Uterus (tissue), 4 donors: ENCODE measurements around the gene ANAPC7. TPM values are rescaled to one million over a fixed set of nuclear protein-coding genes. Genes with fewer than 3 reads are reported as not detected.
"Not testable (repeated sequence)": the region's sequence is repeated elsewhere in the genome, so short reads cannot be mapped to it uniquely, and the experiment has no call there.

Experiments
- DNase-seq, 2 donors: peaks; one replicate each; pipeline ENCODE4 v3.0.0-alpha.2; 2019 to 2020
- H3K27ac ChIP-seq, 2 donors: fragments of 200-600 bp; sonication (generic); 1 replicate in 1 of 2; 2 replicates in 1 of 2; pipeline ENCODE4 v1.5.1; 2016 to 2018
- H3K27me3 ChIP-seq, 2 donors: fragments of 200-600 bp; sonication (generic); one replicate each; pipeline ENCODE4 v1.5.1; 2018 to 2019; ENCODE audit warnings: control low read depth in 1 of 2
- H3K36me3 ChIP-seq, 2 donors: fragments of 200-600 bp; sonication (generic); one replicate each; pipeline ENCODE4 v1.5.1; 2019; ENCODE audit warnings: control low read depth in 1 of 2
- H3K4me1 ChIP-seq, 2 donors: fragments of 200-600 bp; sonication (generic); one replicate each; pipeline ENCODE4 v1.5.1; 2018 to 2019; ENCODE audit warnings: control low read depth in 1 of 2
- H3K4me3 ChIP-seq, 2 donors: fragments of 200-600 bp; sonication (generic); 1 replicate in 1 of 2; 2 replicates in 1 of 2; pipeline ENCODE4 v1.5.1; 2018 to 2019; ENCODE audit warnings: mild to moderate bottlenecking in 1 of 2
- H3K9me3 ChIP-seq, 2 donors: fragments of 200-600 bp; sonication (generic); one replicate each; pipeline ENCODE4 v1.5.1; 2019; ENCODE audit warnings: control low read depth in 1 of 2
- CTCF ChIP-seq, 4 experiments: fragments of 200-600 bp in 2 of 4; fragments of 450-650 bp in 2 of 4; sonication (generic) in 2 of 4; IDR thresholded peaks; one replicate each; pipeline ENCODE4 v1.5.1; 2016 to 2019; ENCODE audit warnings: antibody characterized with exemption in 4 of 4, mild to moderate bottlenecking in 2 of 4, moderate library complexity in 1 of 4
- POLR2A ChIP-seq, 2 donors: fragments of 450-650 bp; IDR thresholded peaks; one replicate each; pipeline ENCODE4 v1.6.1; 2016; ENCODE audit warnings: antibody characterized with exemption in 2 of 2, mild to moderate bottlenecking in 1 of 2, moderate library complexity in 1 of 2
- intact Hi-C: fragments of 100-400 bp; cut with DNase I; formaldehyde crosslinking; loops from one replicate; pipeline ENCODE4 v1.15.1; 2023; ENCODE audit warnings: low total_unique reads
- total RNA-seq, 4 donors: library from RNA; depleted of rRNA in 3 of 4; stranded (reverse); fragments of >200 nt in 3 of 4; gene quantifications; one replicate each; pipeline versions ENCODE4 v1.1.0 to v1.2.4, GENCODE V29; 2014 to 2023
- donor health status: DM: yes; HTN: yes; CAD: no.

ANAPC7 gene
- total RNA-seq, 4 donors from 2014 or later = 40.0 to 68.1 (median 63.5) TPM

GRCh38 chr12:110367181-110367864 is 36.2 kb downstream of the ANAPC7 start:
- intact Hi-C loops = no loop called here
- H3K27ac ChIP-seq = peak overlapping the region; percentile 8 to 45
- no peaks in the 10 kb centered on the region for H3K27me3 ChIP-seq
- H3K9me3 ChIP-seq = no peaks in the 10 kb centered on the region
- DNase-seq = no peak
- no peaks in the 10 kb centered on the region for H3K4me1 ChIP-seq
- no peak for TF ChIP-seq CTCF (IDR thresholded peaks at IDR 0.05)
- TF ChIP-seq POLR2A (IDR thresholded peaks at IDR 0.05) = no peak
- H3K4me3 ChIP-seq = no peak overlapping the region
- no peaks in the 10 kb centered on the region for H3K36me3 ChIP-seq

GRCh38 chr12:110366321-110367142 is 37.0 kb downstream of the ANAPC7 start:
- TF ChIP-seq POLR2A (IDR thresholded peaks at IDR 0.05) = no peak
- no peak for TF ChIP-seq CTCF (IDR thresholded peaks at IDR 0.05)
- Histone ChIP-seq H3K9me3 (no peaks in the 10 kb centered on the region), H3K36me3 (no peaks in the 10 kb centered on the region), H3K27me3 (no peaks in the 10 kb centered on the region), H3K4me3 (no peak overlapping the region), H3K4me1 (no peaks in the 10 kb centered on the region), H3K27ac (peak overlapping the region; percentile 8 to 45)
- intact Hi-C loops = no loop called here
- DNase-seq = no peak

- H3K9me3 ChIP-seq = no peaks in the 10 kb centered on the region
- no peaks in the 10 kb centered on the region for H3K27me3 ChIP-seq
- no peak for DNase-seq
- H3K27ac ChIP-seq = no peak overlapping the region
- no peaks in the 10 kb centered on the region for H3K36me3 ChIP-seq
- no peaks in the 10 kb centered on the region for H3K4me1 ChIP-seq
- intact Hi-C loops = no loop called here
- no peak overlapping the region for H3K4me3 ChIP-seq
- TF ChIP-seq CTCF (IDR thresholded peaks at IDR 0.05) = no peak
- TF ChIP-seq POLR2A (IDR thresholded peaks at IDR 0.05) = no peak
Observed at GRCh38 chr12:110365489-110366320, 37.8 kb downstream of the ANAPC7 start.

GRCh38 chr12:110361216-110361615 is 42.3 kb downstream of the ANAPC7 start:
- no peaks in the 10 kb centered on the region for H3K36me3 ChIP-seq
- TF ChIP-seq CTCF (IDR thresholded peaks at IDR 0.05) = no peak
- no peak for TF ChIP-seq POLR2A (IDR thresholded peaks at IDR 0.05)
- no peaks in the 10 kb centered on the region for H3K27me3 ChIP-seq
- DNase-seq = no peak
- no peak overlapping the region for H3K4me3 ChIP-seq
- no peak overlapping the region for H3K27ac ChIP-seq
- H3K4me1 ChIP-seq = no peaks in the 10 kb centered on the region
- H3K9me3 ChIP-seq = no peaks in the 10 kb centered on the region
- intact Hi-C loops = no loop called here

GRCh38 chr12:110358384-110359097 is 45.0 kb downstream of the ANAPC7 start:
- H3K36me3 ChIP-seq, H3K4me1 ChIP-seq, intact Hi-C loops, DNase-seq, H3K27me3 ChIP-seq, H3K27ac ChIP-seq, H3K4me3 ChIP-seq, H3K9me3 ChIP-seq: not testable (repeated sequence)
